Activated CD4-positive, alpha-beta T cell treated with anti-CD3 and anti-CD28 coated beads for 36 hours (primary cell): ENCODE measurements around the gene NUP133. TPM values are rescaled to one million over a fixed set of nuclear protein-coding genes. Genes with fewer than 3 reads are reported as not detected.
A peak's percentile ranks its signal among the peaks of the same experiment; 100 is the strongest.
"Not testable (repeated sequence)": the region's sequence is repeated elsewhere in the genome, so short reads cannot be mapped to it uniquely, and the experiment has no call there.

Experiments used
- ATAC-seq: fragments of 200-7000 bp; cut with Tn5 transposase; one replicate; pipeline ENCODE4 v1.10.0; 2021; ENCODE audit warnings: mild to moderate bottlenecking, moderate library complexity
- CTCF ChIA-PET: fragments of 350-600 bp; sonication (Branson Sonifier 250); formaldehyde crosslinking; loops from one replicate; lab custom pipeline; 2021; ENCODE audit warnings: antibody characterized with exemption; lab: Charles Lee
- POLR2A ChIA-PET: fragments of 350-600 bp; sonication (Branson Sonifier 250); formaldehyde crosslinking; loops from one replicate; lab custom pipeline; 2021; ENCODE audit warnings: antibody characterized with exemption, inconsistent platforms; lab: Charles Lee
- DNase-seq: peaks from one replicate; pipeline ENCODE4 v3.0.0-alpha.2; 2020
- H3K27ac Mint-ChIP-seq: one replicate; pipeline ENCODE4 v1.8.0; 2021; ENCODE audit warnings: mixed read lengths
- H3K27me3 Mint-ChIP-seq: one replicate; pipeline ENCODE4 v1.8.0; 2021; ENCODE audit warnings: mixed read lengths
- H3K36me3 Mint-ChIP-seq: one replicate; pipeline ENCODE4 v1.8.0; 2021; ENCODE audit warnings: low read depth, mixed read lengths
- H3K4me1 Mint-ChIP-seq: one replicate; pipeline ENCODE4 v1.8.0; 2021; ENCODE audit warnings: mixed read lengths
- H3K4me3 Mint-ChIP-seq: one replicate; pipeline ENCODE4 v1.8.0; 2021; ENCODE audit warnings: mild to moderate bottlenecking, moderate library complexity, mixed read lengths
- H3K9me3 Mint-ChIP-seq: one replicate; pipeline ENCODE4 v1.8.0; 2021; ENCODE audit warnings: low read depth, mixed read lengths
- intact Hi-C, 2 experiments: fragments of 100-400 bp; cut with DNase I in 1 of 2; cut with micrococcal nuclease in 1 of 2; formaldehyde crosslinking; loops; one replicate each; pipeline versions ENCODE4 v1.14.2 to v1.15.1; 2022 to 2024; cut with DNase I, micrococcal nuclease
- total RNA-seq, 2 experiments: library from RNA; stranded (reverse); gene quantifications; one replicate each; pipeline ENCODE4 v1.2.3, GENCODE V29; 2021

Gene NUP133
- total RNA-seq, 2 experiments from 2014 or later, result 53.5 to 57.5 TPM

- H3K4me3 Mint-ChIP-seq, intact Hi-C loops, H3K27ac Mint-ChIP-seq, ATAC-seq, H3K4me1 Mint-ChIP-seq, DNase-seq, CTCF ChIA-PET, H3K36me3 Mint-ChIP-seq, POLR2A ChIA-PET, H3K9me3 Mint-ChIP-seq: not testable (repeated sequence)
- peaks cover 48% of the 10 kb centered on the region for H3K27me3 Mint-ChIP-seq
Measured at GRCh38 chr1:229412810-229413209, 95.3 kb downstream of the NUP133 start.

GRCh38 chr1:229412056-229412455 lies 96.1 kb downstream of the NUP133 start:
- no peaks in the 10 kb centered on the region for H3K36me3 Mint-ChIP-seq
- ChIA-PET POLR2A (no interaction called here), CTCF (no interaction called here)
- H3K9me3 Mint-ChIP-seq, result no peaks in the 10 kb centered on the region
- no peak overlapping the region for H3K27ac Mint-ChIP-seq
- H3K4me1 Mint-ChIP-seq, result peaks cover 13% of the 10 kb centered on the region
- intact Hi-C loops, result no loop called here
- no peak for DNase-seq
- no peak for ATAC-seq
- no peak overlapping the region for H3K4me3 Mint-ChIP-seq
- peaks cover 55% of the 10 kb centered on the region for H3K27me3 Mint-ChIP-seq

GRCh38 chr1:229411434-229412055 lies 96.6 kb downstream of the NUP133 start:
- H3K36me3 Mint-ChIP-seq, result no peaks in the 10 kb centered on the region
- CTCF ChIA-PET, result no interaction called here
- POLR2A ChIA-PET, result no interaction called here
- H3K9me3 Mint-ChIP-seq, result no peaks in the 10 kb centered on the region
- ATAC-seq (no peak), DNase-seq (no peak)
- H3K27me3 Mint-ChIP-seq, result peaks cover 60% of the 10 kb centered on the region
- intact Hi-C loops, result no loop called here
- H3K27ac Mint-ChIP-seq, result no peak overlapping the region
- H3K4me1 Mint-ChIP-seq, result peaks cover 15% of the 10 kb centered on the region
- no peak overlapping the region for H3K4me3 Mint-ChIP-seq

- intact Hi-C loops, result no loop called here
- peak; percentile 61 for DNase-seq
- peak; percentile 91 for ATAC-seq
- peaks cover 63% of the 10 kb centered on the region for H3K27me3 Mint-ChIP-seq
- CTCF ChIA-PET, result interaction anchor here (1.0 to 1.1 kb wide), 3 partner anchors 10 to 71 kb away, joined by 3 to 5 read pairs (median 3); no protein-coding TSS in a partner anchor
- no peaks in the 10 kb centered on the region for H3K9me3 Mint-ChIP-seq
- H3K4me3 Mint-ChIP-seq, result no peak overlapping the region
- peaks cover 15% of the 10 kb centered on the region for H3K4me1 Mint-ChIP-seq
- POLR2A ChIA-PET, result no interaction called here
- no peak overlapping the region for H3K27ac Mint-ChIP-seq
- no peaks in the 10 kb centered on the region for H3K36me3 Mint-ChIP-seq
Measured at GRCh38 chr1:229410692-229411433, 97.3 kb downstream of the NUP133 start.

- H3K27me3 Mint-ChIP-seq, result peaks cover 69% of the 10 kb centered on the region
- intact Hi-C loops, result no loop called here
- DNase-seq (no peak), ATAC-seq (no peak)
- H3K4me1 Mint-ChIP-seq, result peaks cover 15% of the 10 kb centered on the region
- no peaks in the 10 kb centered on the region for H3K9me3 Mint-ChIP-seq
- no peak overlapping the region for H3K4me3 Mint-ChIP-seq
- POLR2A ChIA-PET, result no interaction called here
- H3K27ac Mint-ChIP-seq, result no peak overlapping the region
- no peaks in the 10 kb centered on the region for H3K36me3 Mint-ChIP-seq
- CTCF ChIA-PET, result interaction anchor here (0.6 to 1.1 kb wide), 4 partner anchors 10 to 429 kb away, joined by 3 to 5 read pairs (median 3); no protein-coding TSS in a partner anchor
Measured at GRCh38 chr1:229410370-229410691, 97.8 kb downstream of the NUP133 start.

- intact Hi-C loops, result no loop called here
- POLR2A ChIA-PET, result interaction anchor here (0.5 kb wide), 1 partner anchor 159 kb away, joined by 3 read pairs; no protein-coding TSS in a partner anchor
Measured at GRCh38 chr1:229409616-229410369, 98.3 kb downstream of the NUP133 start.

GRCh38 chr1:229408458-229409037 lies 99.6 kb downstream of the NUP133 start:
- H3K27ac Mint-ChIP-seq, result no peak overlapping the region
- no peak overlapping the region for H3K4me3 Mint-ChIP-seq
- H3K27me3 Mint-ChIP-seq, result peaks cover 65% of the 10 kb centered on the region
- no peaks in the 10 kb centered on the region for H3K36me3 Mint-ChIP-seq
- DNase-seq (no peak), ATAC-seq (no peak)
- H3K9me3 Mint-ChIP-seq, result no peaks in the 10 kb centered on the region
- CTCF ChIA-PET, result interaction anchor here (0.6 kb wide), 1 partner anchor 33 kb away, joined by 4 read pairs; no protein-coding TSS in a partner anchor
- H3K4me1 Mint-ChIP-seq, result peaks cover 15% of the 10 kb centered on the region
- intact Hi-C loops, result no loop called here
- POLR2A ChIA-PET, result no interaction called here

More at GRCh38 chr1:229409616-229410369, 98.3 kb downstream of the NUP133 start:
- Mint-ChIP-seq H3K4me1 (peaks cover 15% of the 10 kb centered on the region), H3K9me3 (no peaks in the 10 kb centered on the region), H3K27ac (no peak overlapping the region), H3K36me3 (no peaks in the 10 kb centered on the region), H3K27me3 (peaks cover 71% of the 10 kb centered on the region), H3K4me3 (no peak overlapping the region)
- no peak for DNase-seq
- no peak for ATAC-seq
- CTCF ChIA-PET, result interaction anchor here (0.6 to 1.1 kb wide), 4 partner anchors 11 to 430 kb away, joined by 3 to 5 read pairs (median 3); no protein-coding TSS in a partner anchor

GRCh38 chr1:229407206-229408026 lies 100.7 kb downstream of the NUP133 start:
- ChIA-PET POLR2A (no interaction called here), CTCF (interaction anchor here (1.2 kb wide), 1 partner anchor 151 kb away, joined by 3 read pairs; no protein-coding TSS in a partner anchor)
- peak; percentile 14 for DNase-seq
- Mint-ChIP-seq H3K27ac (no peak overlapping the region), H3K36me3 (no peaks in the 10 kb centered on the region), H3K4me3 (peak overlapping the region; percentile 41), H3K4me1 (peaks cover 15% of the 10 kb centered on the region), H3K27me3 (peaks cover 59% of the 10 kb centered on the region), H3K9me3 (no peaks in the 10 kb centered on the region)
- ATAC-seq, result peak; percentile 7
- intact Hi-C loops, result no loop called here

- POLR2A ChIA-PET, result no interaction called here
- Mint-ChIP-seq H3K27ac (no peak overlapping the region), H3K4me1 (peaks cover 15% of the 10 kb centered on the region), H3K9me3 (no peaks in the 10 kb centered on the region), H3K27me3 (peaks cover 59% of the 10 kb centered on the region), H3K4me3 (peak overlapping the region; percentile 41), H3K36me3 (no peaks in the 10 kb centered on the region)
- ATAC-seq, result no peak
- no peak for DNase-seq
- intact Hi-C loops, result no loop called here
- CTCF ChIA-PET, result interaction anchor here (0.7 to 1.2 kb wide), 3 partner anchors 64 to 151 kb away, joined by 3 read pairs; partner anchors contain the start of gene CCSAP
Measured at GRCh38 chr1:229406798-229407197, 101.3 kb downstream of the NUP133 start.

GRCh38 chr1:229403573-229403972 lies 104.6 kb downstream of the NUP133 start:
- no peaks in the 10 kb centered on the region for H3K9me3 Mint-ChIP-seq
- peaks cover 7% of the 10 kb centered on the region for H3K4me1 Mint-ChIP-seq
- ChIA-PET POLR2A (no interaction called here), CTCF (interaction anchor here (0.5 to 0.7 kb wide), 2 partner anchors 20 to 699 kb away, joined by 3 read pairs; no protein-coding TSS in a partner anchor)
- no peak overlapping the region for H3K27ac Mint-ChIP-seq
- ATAC-seq (no peak), DNase-seq (no peak)
- no peak overlapping the region for H3K4me3 Mint-ChIP-seq
- intact Hi-C loops, result no loop called here
- peaks cover 44% of the 10 kb centered on the region for H3K27me3 Mint-ChIP-seq
- no peaks in the 10 kb centered on the region for H3K36me3 Mint-ChIP-seq
